GM21447 (cell line): Measurements from ENCODE around the gene KRT72.

ENCODE experiments used
- ATAC-seq: cut with Tn5 transposase; IDR thresholded peaks from one replicate; pipeline ENCODE4 v1.9.1; 2021; ENCODE audit not compliant: unreplicated experiment

KRT72 gene

GRCh38 chr12:52630599-52631200 lies 29.4 kb upstream of the KRT72 start:
- ATAC-seq, result no peak

DNA sequence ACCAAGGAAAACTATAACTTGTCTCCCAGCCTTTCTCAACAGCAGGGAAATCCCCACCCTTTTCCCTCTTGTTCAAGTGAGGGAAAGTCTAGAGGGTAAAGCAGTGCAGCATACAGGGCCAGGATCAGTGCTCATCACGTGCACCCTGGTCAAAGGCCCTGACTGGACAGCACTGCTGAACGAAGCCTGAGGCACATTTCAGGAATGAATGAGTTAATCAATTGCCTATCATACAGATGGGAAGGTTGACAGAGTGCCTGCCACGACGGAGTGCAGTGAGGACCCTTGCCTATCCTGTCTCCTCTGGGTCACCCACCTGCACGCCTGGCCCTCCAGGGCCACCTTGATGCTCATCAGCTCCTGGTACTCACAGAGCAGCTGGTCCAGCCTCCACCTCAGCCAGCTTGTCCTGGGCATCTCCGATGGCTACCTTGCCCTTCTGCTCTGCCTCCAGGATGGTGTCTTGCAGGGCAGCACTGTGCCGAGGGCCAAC lies 28.8 kb upstream of the KRT72 start:
- no peak for ATAC-seq

- ATAC-seq, result no peak
Observed at GRCh38 chr12:52629281-52630007, 28.2 kb upstream of the KRT72 start.

GRCh38 chr12:52628841-52629240 lies 27.6 kb upstream of the KRT72 start:
- no peak for ATAC-seq

DNA sequence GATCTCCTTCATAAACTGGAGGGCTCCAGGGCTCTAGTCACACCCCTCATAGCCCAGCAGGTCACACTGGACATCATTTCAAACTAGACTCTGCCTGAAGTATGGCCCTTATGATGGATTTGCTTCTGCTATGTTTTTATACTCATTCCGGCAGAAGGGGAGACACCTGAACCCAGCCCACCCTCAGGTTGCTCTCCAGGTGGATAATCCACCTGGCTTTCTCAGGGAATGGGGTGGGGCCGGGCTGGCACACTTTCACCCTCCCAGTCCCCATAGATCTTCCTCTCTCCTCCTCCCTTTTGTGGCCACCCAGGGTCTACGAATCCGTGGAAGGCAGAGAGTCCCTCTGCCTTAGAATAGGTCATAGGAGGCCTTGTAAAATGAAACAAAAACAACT lies 26.8 kb upstream of the KRT72 start:
- ATAC-seq, result no peak

- ATAC-seq, result no peak
Observed at GRCh38 chr12:52627395-52628110, 26.3 kb upstream of the KRT72 start.

GRCh38 chr12:52622349-52622748 lies 21.1 kb upstream of the KRT72 start:
- ATAC-seq, result no peak

DNA sequence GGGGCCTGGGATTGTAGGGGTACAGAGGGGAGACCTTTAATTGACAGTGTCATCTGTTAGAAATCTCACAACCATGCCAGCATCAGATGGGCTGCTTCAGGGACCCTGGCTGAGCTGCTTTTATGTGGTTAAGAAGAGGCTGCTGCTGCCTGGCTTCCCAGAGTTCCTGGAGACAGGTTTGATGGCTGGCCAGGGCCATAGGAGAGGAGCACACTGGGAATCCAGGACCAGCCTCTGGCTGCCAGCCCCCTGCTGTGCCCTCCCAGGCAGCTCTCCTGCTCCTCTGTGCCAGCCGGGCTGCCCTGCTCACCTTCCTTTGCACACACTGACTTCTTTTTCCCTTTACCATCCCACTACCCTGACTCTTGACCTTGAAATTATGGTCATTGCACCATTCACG lies 17.6 kb upstream of the KRT72 start:
- no peak for ATAC-seq

GRCh38 chr12:52618216-52618615 lies 17.0 kb upstream of the KRT72 start, which contains the start of gene KRT73:
Gene KRT73, minus strand, starts transcription at chr12:52618559. Its CDS starts 35 bp downstream, at chr12:52618524.
- ATAC-seq, result no peak

DNA sequence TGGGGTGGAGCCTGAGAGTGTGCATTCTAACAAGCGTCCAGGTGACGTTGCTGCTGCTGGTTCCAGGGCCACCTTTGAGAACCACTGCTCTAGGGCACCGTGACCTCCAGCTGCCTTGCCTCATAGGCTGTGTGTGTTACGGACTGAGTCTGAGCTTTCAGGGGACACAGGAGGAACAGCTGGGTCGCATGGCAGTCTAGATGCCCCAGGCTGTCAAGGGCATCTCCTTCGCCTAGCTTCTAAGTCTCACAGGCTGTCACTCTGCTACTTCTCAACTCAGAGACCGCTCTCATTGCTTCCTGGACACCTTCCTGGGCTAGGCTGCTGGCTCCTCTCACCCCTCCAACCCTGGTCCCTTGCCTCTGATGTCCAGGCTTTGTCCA lies 16.1 kb upstream of the KRT72 start:
- ATAC-seq, result no peak

- ATAC-seq, result no peak
Observed at GRCh38 chr12:52616680-52617402, 15.6 kb upstream of the KRT72 start.

DNA sequence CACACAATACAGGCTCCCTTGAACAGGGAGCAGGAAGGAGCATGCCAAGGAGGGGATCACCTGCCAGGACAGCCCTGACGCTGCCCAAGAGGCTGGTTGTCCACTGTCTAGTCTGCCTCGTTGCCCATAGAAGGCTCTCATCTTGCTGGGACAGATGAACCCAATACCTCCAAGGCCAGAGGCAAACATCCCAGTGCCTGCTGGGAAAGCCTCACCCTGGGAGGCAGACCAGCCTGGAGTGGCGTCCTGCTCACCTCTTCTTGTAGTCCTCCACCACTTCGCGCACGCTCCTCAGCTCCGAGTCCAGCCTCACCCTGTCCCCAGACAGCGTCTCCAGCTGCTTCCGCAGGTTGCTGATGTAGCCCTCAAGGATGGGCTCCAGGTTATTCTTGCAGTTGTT lies 14.6 kb upstream of the KRT72 start:
- no peak for ATAC-seq

GRCh38 chr12:52615208-52615868 lies 14.1 kb upstream of the KRT72 start:
- ATAC-seq, result no peak

GRCh38 chr12:52614381-52615207 lies 13.3 kb upstream of the KRT72 start:
- no peak for ATAC-seq

DNA sequence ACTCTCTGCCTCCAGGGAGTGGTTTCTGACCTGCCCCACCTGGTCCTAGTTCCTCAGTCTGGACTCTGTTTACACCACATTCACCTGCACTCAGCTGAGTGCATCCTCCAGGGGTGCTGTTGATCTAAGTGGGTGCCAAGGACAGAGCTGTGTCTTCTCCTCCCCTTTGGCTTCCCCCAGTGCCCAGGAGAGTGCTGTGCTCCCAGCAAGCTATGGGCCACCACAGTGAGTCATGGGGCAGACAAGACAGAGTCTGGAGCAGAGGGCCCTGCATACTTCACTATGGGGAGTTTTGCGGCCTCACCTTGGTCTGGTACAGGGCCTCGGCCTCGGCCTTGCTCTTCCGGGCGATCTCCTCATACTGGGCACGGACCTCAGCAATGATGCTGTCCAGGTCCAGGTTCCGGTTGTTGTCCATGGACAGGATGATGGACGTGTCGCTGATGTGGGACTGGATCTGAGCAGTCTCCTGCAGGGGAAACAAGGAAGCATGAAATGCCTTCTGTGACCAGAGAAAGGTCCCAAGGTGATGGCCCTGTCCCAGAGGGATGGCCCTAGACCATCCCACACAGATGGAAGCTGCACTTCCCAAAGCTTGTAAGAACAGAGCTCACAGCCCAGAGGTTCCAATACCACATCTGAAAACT lies 12.2 kb upstream of the KRT72 start:
- ATAC-seq, result no peak

- ATAC-seq, result no peak
Observed at GRCh38 chr12:52612431-52613383, 11.4 kb upstream of the KRT72 start.

DNA sequence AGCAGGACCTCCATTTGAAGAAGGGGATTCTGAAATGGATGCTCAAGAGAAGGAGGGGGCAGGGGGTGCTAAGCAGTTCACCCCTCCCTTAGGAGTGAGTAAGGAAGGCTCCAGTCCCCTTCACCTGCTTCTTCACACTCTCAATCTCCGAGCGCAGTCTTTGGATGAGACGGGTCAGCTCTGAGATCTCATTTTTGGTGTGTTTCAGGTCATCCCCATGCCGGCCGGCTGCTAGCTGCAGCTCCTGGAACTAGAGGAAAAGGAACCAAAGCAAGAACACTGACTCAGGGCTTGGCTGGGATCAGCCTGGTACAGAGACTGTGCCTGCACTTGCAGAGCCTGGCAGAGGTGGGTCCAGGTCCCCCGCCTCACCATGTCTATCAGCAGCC lies 9.8 kb upstream of the KRT72 start:
- ATAC-seq, result no peak
